K562 (cell line): ENCODE results near the gene DEGS1. TPM values are rescaled to one million over a fixed set of nuclear protein-coding genes. Genes with fewer than 3 reads are reported as not detected.

Experiments
- CBX3 ChIP-seq, 2 experiments: IDR thresholded peaks; 1 replicate in 1 of 2; 2 replicates in 1 of 2; pipeline ENCODE4 v1.6.1; 2012; ENCODE audit warnings: inconsistent platforms in 2 of 2, low read length in 2 of 2, borderline replicate concordance in 1 of 2, control low read depth in 1 of 2
- CBX5 ChIP-seq: IDR thresholded peaks from 2 replicates; pipeline ENCODE4 v1.6.1; 2014; ENCODE audit warnings: low read depth, borderline replicate concordance
- CTBP1 ChIP-seq: fragments of 450-650 bp; IDR thresholded peaks from 2 replicates; pipeline ENCODE4 v1.6.1; 2016; ENCODE audit warnings: borderline replicate concordance
- EP400 ChIP-seq: fragments of 450-650 bp; IDR thresholded peaks from 2 replicates; pipeline ENCODE4 v1.6.1; 2017; ENCODE audit warnings: antibody characterized with exemption, mild to moderate bottlenecking, moderate library complexity
- ETV5 ChIP-seq: sonication (generic); formaldehyde crosslinking; IDR thresholded peaks from 2 replicates; pipeline ENCODE4 v1.4.0; 2020; ENCODE audit warnings: low read depth, mild to moderate bottlenecking, missing genetic modification reagents
- FOSL1 ChIP-seq: fragments of 200-800 bp; sonication (Bioruptor generic); conservative IDR thresholded peaks from 2 replicates; pipeline ENCODE4 v1.6.1; 2016; ENCODE audit warnings: missing genetic modification characterization, missing compliant biosample characterization
- FOXP1 ChIP-seq: sonication (generic); formaldehyde crosslinking; IDR thresholded peaks from 2 replicates; pipeline ENCODE4 v1.8.0; 2022; ENCODE audit warnings: mild to moderate bottlenecking, missing genetic modification reagents
- SMARCA4 ChIP-seq: fragments of 450-650 bp; IDR thresholded peaks from 2 replicates; pipeline ENCODE4 v1.6.1; 2016
- TBL1XR1 ChIP-seq, 2 experiments: IDR thresholded peaks; 2 replicates each; pipeline ENCODE4 v1.6.1; 2012; ENCODE audit warnings: improper control_type of control experiment in 2 of 2, low read length in 2 of 2, mild to moderate bottlenecking in 1 of 2
- ZNF134 ChIP-seq: fragments of 250-450 bp; sonication (Bioruptor Pico); conservative IDR thresholded peaks from 2 replicates; pipeline ENCODE4 v1.4.0; 2020
- ZNF217 ChIP-seq: sonication (generic); formaldehyde crosslinking; IDR thresholded peaks from 2 replicates; pipeline ENCODE4 v1.8.0; 2022; ENCODE audit warnings: mild to moderate bottlenecking, missing genetic modification reagents
- ZNF41 ChIP-seq: fragments of 250-450 bp; sonication (Bioruptor Pico); conservative IDR thresholded peaks from 2 replicates; pipeline ENCODE4 v1.4.0; 2020; ENCODE audit warnings: mild to moderate bottlenecking
- ZNF436 ChIP-seq: fragments of 250-450, 450-650 bp; sonication (Bioruptor Pico); formaldehyde crosslinking; IDR thresholded peaks from 2 replicates; pipeline ENCODE4 v1.7.0; 2020; ENCODE audit warnings: mild to moderate bottlenecking
- polyA plus RNA-seq, 8 experiments: library from polyadenylated mRNA; depleted of rRNA in 4 of 8; stranded (reverse) in 5 of 8; unstranded in 3 of 8; fragments of >200 nt; fragmentation: Nextera tagmentation in 2 of 8; fragmentation: Illumina TruSeq in 1 of 8; extraction: Ambion mirVana in 2 of 8; extraction: Trizol in 1 of 8; gene quantifications; 2 replicates each; pipeline versions ENCODE4 v1.2.1 to v1.2.3, GENCODE V29; 2011 to 2014; ENCODE audit warnings: inconsistent platforms in 1 of 8, missing spikeins in 1 of 8
- total RNA-seq, 7 experiments: library from RNA; depleted of rRNA in 6 of 7; stranded (reverse); fragments of >200 nt in 6 of 7; fragmentation: Illumina TruSeq in 2 of 7; extraction: Trizol in 2 of 7; gene quantifications; 2 replicates each; pipeline versions ENCODE4 v1.2.1 to v1.2.3, GENCODE V29; 2011 to 2021; ENCODE audit warnings: low replicate concordance in 1 of 7
- TF ChIP-seq, protein P1 (sequence below): fragments of 450-650 bp; formaldehyde crosslinking; IDR thresholded peaks from 2 replicates; pipeline ENCODE4 v1.4.0; 2022; ENCODE audit warnings: missing genetic modification characterization
- TF ChIP-seq, protein P2 (sequence below): fragments of 450-650 bp; IDR thresholded peaks from 2 replicates; pipeline ENCODE4 v1.6.1; 2016
- TF ChIP-seq, protein P3 (sequence below): IDR thresholded peaks from 3 replicates; pipeline ENCODE4 v1.6.1; 2011; ENCODE audit warnings: borderline replicate concordance, mild to moderate bottlenecking, moderate library complexity; ENCODE audit not compliant: insufficient read length; ENCODE audit errors: extremely low read depth
- TF ChIP-seq, protein P4 (sequence below): fragments of 200-800 bp; sonication (Bioruptor generic); IDR thresholded peaks from 2 replicates; pipeline ENCODE4 v1.6.1; 2017; ENCODE audit warnings: missing genetic modification characterization, missing compliant biosample characterization
- TF ChIP-seq, protein P5 (sequence below): fragments of 250-450 bp; sonication (Bioruptor Pico); IDR thresholded peaks from 2 replicates; pipeline ENCODE4 v1.5.0; 2021
- TF ChIP-seq, protein P6 (sequence below): fragments of 250-450 bp; sonication (Bioruptor Pico); IDR thresholded peaks from 2 replicates; pipeline ENCODE4 v1.8.0; 2022; ENCODE audit warnings: moderate library complexity, mild to moderate bottlenecking, inconsistent platforms

Gene DEGS1
- total and polyA plus RNA-seq, 9 of the 15 experiments (the other 6 are each of a cell fraction or from before 2014, with no cell fraction given), result 12.3 to 95.0 (median 38.8) TPM

DNA sequence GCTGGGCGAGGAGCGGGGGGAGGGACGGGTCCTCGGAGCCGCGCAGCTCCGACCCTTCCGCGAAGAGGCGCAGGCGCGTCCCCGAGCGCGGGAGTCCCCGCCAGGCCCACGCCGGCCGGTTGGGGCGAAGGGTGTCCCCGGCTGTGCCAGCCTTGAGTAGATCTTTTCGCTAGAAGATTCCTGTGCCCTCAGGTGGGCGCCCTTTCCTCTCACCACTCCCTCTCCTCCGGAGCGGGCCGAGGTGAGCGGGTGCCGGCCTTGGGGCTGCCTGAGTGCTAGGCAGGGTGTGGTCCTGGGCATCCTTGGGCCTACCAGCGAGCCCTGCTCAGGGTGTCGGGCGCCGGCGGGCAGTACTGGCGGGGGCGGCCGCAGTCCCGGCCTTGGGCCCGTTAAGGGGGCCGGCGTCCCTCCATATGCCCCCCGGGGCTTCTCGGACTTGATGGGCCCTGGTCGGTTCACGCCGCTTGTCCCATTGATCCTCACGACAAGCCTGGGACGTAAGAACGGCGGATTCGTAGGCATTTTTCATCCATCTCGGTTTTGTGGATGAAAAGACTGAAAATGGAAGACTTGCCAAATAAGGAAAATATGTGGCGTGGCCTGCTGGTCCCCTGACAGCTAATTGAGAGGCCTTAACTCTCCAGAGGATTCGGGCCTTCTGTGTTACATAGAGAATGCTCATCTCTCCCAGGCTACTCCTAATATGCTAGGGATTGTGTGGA, 712 bp downstream of the DEGS1 start (continued):
- TF ChIP-seq, protein P1, sequence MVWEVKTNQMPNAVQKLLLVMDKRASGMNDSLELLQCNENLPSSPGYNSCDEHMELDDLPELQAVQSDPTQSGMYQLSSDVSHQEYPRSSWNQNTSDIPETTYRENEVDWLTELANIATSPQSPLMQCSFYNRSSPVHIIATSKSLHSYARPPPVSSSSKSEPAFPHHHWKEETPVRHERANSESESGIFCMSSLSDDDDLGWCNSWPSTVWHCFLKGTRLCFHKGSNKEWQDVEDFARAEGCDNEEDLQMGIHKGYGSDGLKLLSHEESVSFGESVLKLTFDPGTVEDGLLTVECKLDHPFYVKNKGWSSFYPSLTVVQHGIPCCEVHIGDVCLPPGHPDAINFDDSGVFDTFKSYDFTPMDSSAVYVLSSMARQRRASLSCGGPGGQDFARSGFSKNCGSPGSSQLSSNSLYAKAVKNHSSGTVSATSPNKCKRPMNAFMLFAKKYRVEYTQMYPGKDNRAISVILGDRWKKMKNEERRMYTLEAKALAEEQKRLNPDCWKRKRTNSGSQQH, result no peak
- TF ChIP-seq, protein P2, sequence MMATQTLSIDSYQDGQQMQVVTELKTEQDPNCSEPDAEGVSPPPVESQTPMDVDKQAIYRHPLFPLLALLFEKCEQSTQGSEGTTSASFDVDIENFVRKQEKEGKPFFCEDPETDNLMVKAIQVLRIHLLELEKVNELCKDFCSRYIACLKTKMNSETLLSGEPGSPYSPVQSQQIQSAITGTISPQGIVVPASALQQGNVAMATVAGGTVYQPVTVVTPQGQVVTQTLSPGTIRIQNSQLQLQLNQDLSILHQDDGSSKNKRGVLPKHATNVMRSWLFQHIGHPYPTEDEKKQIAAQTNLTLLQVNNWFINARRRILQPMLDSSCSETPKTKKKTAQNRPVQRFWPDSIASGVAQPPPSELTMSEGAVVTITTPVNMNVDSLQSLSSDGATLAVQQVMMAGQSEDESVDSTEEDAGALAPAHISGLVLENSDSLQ, result no peak
- TF ChIP-seq CBX5, result no peak
- TF ChIP-seq, protein P3, sequence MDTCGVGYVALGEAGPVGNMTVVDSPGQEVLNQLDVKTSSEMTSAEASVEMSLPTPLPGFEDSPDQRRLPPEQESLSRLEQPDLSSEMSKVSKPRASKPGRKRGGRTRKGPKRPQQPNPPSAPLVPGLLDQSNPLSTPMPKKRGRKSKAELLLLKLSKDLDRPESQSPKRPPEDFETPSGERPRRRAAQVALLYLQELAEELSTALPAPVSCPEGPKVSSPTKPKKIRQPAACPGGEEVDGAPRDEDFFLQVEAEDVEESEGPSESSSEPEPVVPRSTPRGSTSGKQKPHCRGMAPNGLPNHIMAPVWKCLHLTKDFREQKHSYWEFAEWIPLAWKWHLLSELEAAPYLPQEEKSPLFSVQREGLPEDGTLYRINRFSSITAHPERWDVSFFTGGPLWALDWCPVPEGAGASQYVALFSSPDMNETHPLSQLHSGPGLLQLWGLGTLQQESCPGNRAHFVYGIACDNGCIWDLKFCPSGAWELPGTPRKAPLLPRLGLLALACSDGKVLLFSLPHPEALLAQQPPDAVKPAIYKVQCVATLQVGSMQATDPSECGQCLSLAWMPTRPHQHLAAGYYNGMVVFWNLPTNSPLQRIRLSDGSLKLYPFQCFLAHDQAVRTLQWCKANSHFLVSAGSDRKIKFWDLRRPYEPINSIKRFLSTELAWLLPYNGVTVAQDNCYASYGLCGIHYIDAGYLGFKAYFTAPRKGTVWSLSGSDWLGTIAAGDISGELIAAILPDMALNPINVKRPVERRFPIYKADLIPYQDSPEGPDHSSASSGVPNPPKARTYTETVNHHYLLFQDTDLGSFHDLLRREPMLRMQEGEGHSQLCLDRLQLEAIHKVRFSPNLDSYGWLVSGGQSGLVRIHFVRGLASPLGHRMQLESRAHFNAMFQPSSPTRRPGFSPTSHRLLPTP, result no peak
- TF ChIP-seq ZNF436 (CRISPR knock-in tag), result no peak
- TF ChIP-seq ZNF41 (CRISPR knock-in tag), result no peak
- no peak for TF ChIP-seq SMARCA4
- TF ChIP-seq ZNF217 (CRISPR knock-in tag), result no peak
- no peak; the same call in 1 of the 2 replicates for TF ChIP-seq FOXP1
- TF ChIP-seq, protein P4, sequence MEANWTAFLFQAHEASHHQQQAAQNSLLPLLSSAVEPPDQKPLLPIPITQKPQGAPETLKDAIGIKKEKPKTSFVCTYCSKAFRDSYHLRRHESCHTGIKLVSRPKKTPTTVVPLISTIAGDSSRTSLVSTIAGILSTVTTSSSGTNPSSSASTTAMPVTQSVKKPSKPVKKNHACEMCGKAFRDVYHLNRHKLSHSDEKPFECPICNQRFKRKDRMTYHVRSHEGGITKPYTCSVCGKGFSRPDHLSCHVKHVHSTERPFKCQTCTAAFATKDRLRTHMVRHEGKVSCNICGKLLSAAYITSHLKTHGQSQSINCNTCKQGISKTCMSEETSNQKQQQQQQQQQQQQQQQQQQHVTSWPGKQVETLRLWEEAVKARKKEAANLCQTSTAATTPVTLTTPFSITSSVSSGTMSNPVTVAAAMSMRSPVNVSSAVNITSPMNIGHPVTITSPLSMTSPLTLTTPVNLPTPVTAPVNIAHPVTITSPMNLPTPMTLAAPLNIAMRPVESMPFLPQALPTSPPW, result 0 out of 2 replicates have a peak, but pooled peaks have one; percentile 90
- TF ChIP-seq, protein P5, sequence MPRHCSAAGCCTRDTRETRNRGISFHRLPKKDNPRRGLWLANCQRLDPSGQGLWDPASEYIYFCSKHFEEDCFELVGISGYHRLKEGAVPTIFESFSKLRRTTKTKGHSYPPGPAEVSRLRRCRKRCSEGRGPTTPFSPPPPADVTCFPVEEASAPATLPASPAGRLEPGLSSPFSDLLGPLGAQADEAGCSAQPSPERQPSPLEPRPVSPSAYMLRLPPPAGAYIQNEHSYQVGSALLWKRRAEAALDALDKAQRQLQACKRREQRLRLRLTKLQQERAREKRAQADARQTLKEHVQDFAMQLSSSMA, result no peak
- TF ChIP-seq, protein P6, sequence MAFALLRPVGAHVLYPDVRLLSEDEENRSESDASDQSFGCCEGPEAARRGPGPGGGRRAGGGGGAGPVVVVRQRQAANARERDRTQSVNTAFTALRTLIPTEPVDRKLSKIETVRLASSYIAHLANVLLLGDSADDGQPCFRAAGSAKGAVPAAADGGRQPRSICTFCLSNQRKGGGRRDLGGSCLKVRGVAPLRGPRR (CRISPR knock-in tag), result no peak
- TF ChIP-seq EP400, result no peak
- TF ChIP-seq FOSL1, result no peak
- no peak for TF ChIP-seq ZNF134
- peak; percentile 40; the same call in 1 of the 2 replicates for TF ChIP-seq ETV5
- TF ChIP-seq CTBP1, result peak; percentile 38; the same call in 1 of the 2 replicates
- TF ChIP-seq TBL1XR1 (IDR thresholded peaks at IDR 0.05; ENCODE audit: low read length in 2 of 2), result no peak
- TF ChIP-seq CBX3 (IDR thresholded peaks at IDR 0.05; ENCODE audit: borderline replicate concordance in 1 of 2, low read length in 2 of 2), result 0 out of 3 replicates have a peak, but pooled peaks of 1 of the 2 experiments have one; percentile 3
